MM.1S (cell line): Measurements from ENCODE around the gene ATAD3B.
"Not testable (repeated sequence)": the region's sequence is repeated elsewhere in the genome, so short reads cannot be mapped to it uniquely, and the experiment has no call there.

Experiments
- EZH2 ChIP-seq: fragments of 300-600 bp; sonication (generic); optimal IDR thresholded peaks from 2 replicates; pipeline ENCODE3; 2017; ENCODE audit warnings: low read depth, mild to moderate bottlenecking, antibody characterized with exemption, low read length, mixed read lengths
- EZH2phosphoT487 ChIP-seq: fragments of 300-600 bp; sonication (generic); IDR thresholded peaks from 2 replicates; pipeline ENCODE4 v1.6.1; 2018; ENCODE audit warnings: antibody characterized with exemption, low read length
- TF ChIP-seq, protein P1 (sequence below): fragments of 300-600 bp; sonication (generic); IDR thresholded peaks from 2 replicates; pipeline ENCODE4 v1.5.1; 2016; ENCODE audit warnings: antibody characterized with exemption, low read length, mixed read lengths

- TF ChIP-seq, protein P1, sequence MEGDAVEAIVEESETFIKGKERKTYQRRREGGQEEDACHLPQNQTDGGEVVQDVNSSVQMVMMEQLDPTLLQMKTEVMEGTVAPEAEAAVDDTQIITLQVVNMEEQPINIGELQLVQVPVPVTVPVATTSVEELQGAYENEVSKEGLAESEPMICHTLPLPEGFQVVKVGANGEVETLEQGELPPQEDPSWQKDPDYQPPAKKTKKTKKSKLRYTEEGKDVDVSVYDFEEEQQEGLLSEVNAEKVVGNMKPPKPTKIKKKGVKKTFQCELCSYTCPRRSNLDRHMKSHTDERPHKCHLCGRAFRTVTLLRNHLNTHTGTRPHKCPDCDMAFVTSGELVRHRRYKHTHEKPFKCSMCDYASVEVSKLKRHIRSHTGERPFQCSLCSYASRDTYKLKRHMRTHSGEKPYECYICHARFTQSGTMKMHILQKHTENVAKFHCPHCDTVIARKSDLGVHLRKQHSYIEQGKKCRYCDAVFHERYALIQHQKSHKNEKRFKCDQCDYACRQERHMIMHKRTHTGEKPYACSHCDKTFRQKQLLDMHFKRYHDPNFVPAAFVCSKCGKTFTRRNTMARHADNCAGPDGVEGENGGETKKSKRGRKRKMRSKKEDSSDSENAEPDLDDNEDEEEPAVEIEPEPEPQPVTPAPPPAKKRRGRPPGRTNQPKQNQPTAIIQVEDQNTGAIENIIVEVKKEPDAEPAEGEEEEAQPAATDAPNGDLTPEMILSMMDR: not testable (repeated sequence)
- TF ChIP-seq EZH2, EZH2phosphoT487: not testable (repeated sequence)
These were observed 24.0 kb downstream of the ATAD3B start for GRCh38 chr1:1495461-1495975.
